Activated CD4-positive, alpha-beta T cell treated with anti-CD3 and anti-CD28 coated beads for 48 hours (primary cell): ENCODE measurements around the gene PTDSS2.

Experiments used
- DNase-seq: peaks from one replicate; pipeline ENCODE4 v3.0.0-alpha.2; 2020

PTDSS2 gene

GRCh38 chr11:471468-472145 is 21.5 kb downstream of the PTDSS2 start:
- DNase-seq: no peak

- DNase-seq: no peak
Observed at GRCh38 chr11:472272-472671, 22.2 kb downstream of the PTDSS2 start.

GRCh38 chr11:472816-473215 is 22.7 kb downstream of the PTDSS2 start:
- no peak for DNase-seq

- DNase-seq: no peak
Observed at GRCh38 chr11:473415-473814, 23.3 kb downstream of the PTDSS2 start.

- no peak for DNase-seq
Observed at GRCh38 chr11:473962-474785, 24.1 kb downstream of the PTDSS2 start.

GRCh38 chr11:474914-475506 is 24.9 kb downstream of the PTDSS2 start:
- no peak for DNase-seq

GRCh38 chr11:475941-476340 is 25.9 kb downstream of the PTDSS2 start:
- DNase-seq: no peak

GRCh38 chr11:476416-476815 is 26.3 kb downstream of the PTDSS2 start:
- no peak for DNase-seq

- no peak for DNase-seq
Observed at GRCh38 chr11:477052-477715, 27.1 kb downstream of the PTDSS2 start.

GRCh38 chr11:479311-479710 is 29.2 kb downstream of the PTDSS2 start:
- no peak for DNase-seq

- DNase-seq: no peak
Observed at GRCh38 chr11:484616-485015, 34.5 kb downstream of the PTDSS2 start.

GRCh38 chr11:486189-486588 is 36.1 kb downstream of the PTDSS2 start:
- no peak for DNase-seq

- DNase-seq: no peak
Observed at GRCh38 chr11:487571-488021, 37.5 kb downstream of the PTDSS2 start.

- DNase-seq: no peak
Observed at GRCh38 chr11:488062-488461, 38.0 kb downstream of the PTDSS2 start.

- DNase-seq: no peak
Observed at GRCh38 chr11:488579-488978, 38.5 kb downstream of the PTDSS2 start.

GRCh38 chr11:488992-489391 is 38.9 kb downstream of the PTDSS2 start:
- no peak for DNase-seq

GRCh38 chr11:489610-490185 is 39.6 kb downstream of the PTDSS2 start:
- no peak for DNase-seq

GRCh38 chr11:490186-490929 is 40.3 kb downstream of the PTDSS2 start:
- DNase-seq: no peak

GRCh38 chr11:490930-491260 is 40.8 kb downstream of the PTDSS2 start:
- DNase-seq: no peak

- DNase-seq: no peak
Observed at GRCh38 chr11:491358-491757, 41.3 kb downstream of the PTDSS2 start.

- DNase-seq: no peak
Observed at GRCh38 chr11:492427-493226, 42.5 kb downstream of the PTDSS2 start.
